SK-N-SH (cell line): ENCODE measurements around the gene TBX4.

Source experiments
- EP300 ChIP-seq, 2 experiments: IDR thresholded peaks; 2 replicates each; pipeline versions ENCODE4 v1.4.0 to v1.6.1; 2012; ENCODE audit warnings: borderline replicate concordance in 1 of 2, low read depth in 1 of 2, low read length in 1 of 2
- EZH2phosphoT487 ChIP-seq: fragments of 200-600 bp; sonication (generic); IDR thresholded peaks from 2 replicates; pipeline ENCODE4 v1.6.1; 2017; ENCODE audit warnings: low read depth, mixed run types, mild to moderate bottlenecking, antibody characterized with exemption, moderate library complexity, borderline replicate concordance
- MXI1 ChIP-seq: IDR thresholded peaks from 2 replicates; pipeline ENCODE4 v1.6.1; 2012; ENCODE audit warnings: mild to moderate bottlenecking, low read depth, low read length, improper control_type of control experiment
- RAD21 ChIP-seq: IDR thresholded peaks from 2 replicates; pipeline ENCODE4 v1.6.1; 2012; ENCODE audit warnings: mild to moderate bottlenecking, low read length
- TCF12 ChIP-seq: IDR thresholded peaks from 2 replicates; pipeline ENCODE4 v1.4.0; 2012
- TF ChIP-seq, protein P1 (sequence below): fragments of 150-350 bp; IDR thresholded peaks from 2 replicates; pipeline ENCODE4 v1.6.1; 2017; ENCODE audit warnings: antibody characterized with exemption, low read length, low read depth, borderline replicate concordance
- TF ChIP-seq, protein P2 (sequence below): fragments of 200-600 bp; sonication (generic); IDR thresholded peaks from 2 replicates; pipeline ENCODE4 v1.6.1; 2017; ENCODE audit warnings: antibody characterized with exemption, mild to moderate bottlenecking, moderate library complexity

DNA sequence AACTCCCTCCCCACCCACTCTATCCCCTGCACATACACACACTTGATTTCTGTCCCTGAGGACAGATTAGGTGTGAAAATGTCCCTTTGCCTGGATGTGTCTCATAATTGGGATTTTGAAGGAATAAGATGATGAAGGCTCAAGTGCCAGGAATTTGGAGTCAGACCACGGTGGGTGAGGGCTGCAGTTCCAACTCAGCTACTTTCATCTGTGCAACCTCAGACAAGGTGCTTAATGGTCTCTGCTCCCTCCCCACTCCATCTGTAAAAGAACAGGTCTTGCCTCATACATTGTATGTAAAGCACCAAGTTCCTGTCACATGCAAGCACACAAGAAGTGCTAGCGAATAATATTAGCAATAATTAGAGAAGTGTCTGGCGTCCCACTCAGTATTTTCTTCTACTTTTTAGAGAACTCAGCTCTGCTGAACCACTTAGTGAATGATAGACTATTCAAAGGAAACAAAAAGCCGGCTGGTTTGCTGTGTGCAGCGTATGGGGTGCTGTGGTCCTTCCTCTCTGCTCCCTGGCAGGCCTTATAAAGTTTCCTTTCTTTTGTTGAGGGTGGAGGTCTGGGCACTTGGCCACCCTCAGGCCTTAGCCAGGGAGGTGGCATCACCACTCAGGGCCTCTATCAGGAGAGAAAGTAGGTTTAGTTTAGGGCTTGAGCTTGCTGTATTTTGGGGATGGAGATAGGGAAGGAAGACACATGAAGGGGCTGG is 6.4 kb downstream of the TBX4 start:
- TF ChIP-seq, protein P1, sequence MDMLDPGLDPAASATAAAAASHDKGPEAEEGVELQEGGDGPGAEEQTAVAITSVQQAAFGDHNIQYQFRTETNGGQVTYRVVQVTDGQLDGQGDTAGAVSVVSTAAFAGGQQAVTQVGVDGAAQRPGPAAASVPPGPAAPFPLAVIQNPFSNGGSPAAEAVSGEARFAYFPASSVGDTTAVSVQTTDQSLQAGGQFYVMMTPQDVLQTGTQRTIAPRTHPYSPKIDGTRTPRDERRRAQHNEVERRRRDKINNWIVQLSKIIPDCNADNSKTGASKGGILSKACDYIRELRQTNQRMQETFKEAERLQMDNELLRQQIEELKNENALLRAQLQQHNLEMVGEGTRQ = no peak
- TF ChIP-seq, protein P2, sequence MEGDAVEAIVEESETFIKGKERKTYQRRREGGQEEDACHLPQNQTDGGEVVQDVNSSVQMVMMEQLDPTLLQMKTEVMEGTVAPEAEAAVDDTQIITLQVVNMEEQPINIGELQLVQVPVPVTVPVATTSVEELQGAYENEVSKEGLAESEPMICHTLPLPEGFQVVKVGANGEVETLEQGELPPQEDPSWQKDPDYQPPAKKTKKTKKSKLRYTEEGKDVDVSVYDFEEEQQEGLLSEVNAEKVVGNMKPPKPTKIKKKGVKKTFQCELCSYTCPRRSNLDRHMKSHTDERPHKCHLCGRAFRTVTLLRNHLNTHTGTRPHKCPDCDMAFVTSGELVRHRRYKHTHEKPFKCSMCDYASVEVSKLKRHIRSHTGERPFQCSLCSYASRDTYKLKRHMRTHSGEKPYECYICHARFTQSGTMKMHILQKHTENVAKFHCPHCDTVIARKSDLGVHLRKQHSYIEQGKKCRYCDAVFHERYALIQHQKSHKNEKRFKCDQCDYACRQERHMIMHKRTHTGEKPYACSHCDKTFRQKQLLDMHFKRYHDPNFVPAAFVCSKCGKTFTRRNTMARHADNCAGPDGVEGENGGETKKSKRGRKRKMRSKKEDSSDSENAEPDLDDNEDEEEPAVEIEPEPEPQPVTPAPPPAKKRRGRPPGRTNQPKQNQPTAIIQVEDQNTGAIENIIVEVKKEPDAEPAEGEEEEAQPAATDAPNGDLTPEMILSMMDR = no peak
- TF ChIP-seq RAD21 (no peak), EP300 (IDR thresholded peaks at IDR 0.05; ENCODE audit: borderline replicate concordance in 1 of 2, low read depth in 1 of 2, low read length in 1 of 2) (no peak), MXI1 (no peak), TCF12 (no peak), EZH2phosphoT487 (no peak)
